IMR-90 (cell line): ENCODE results near the gene PDCD1.

ENCODE experiments used
- BHLHE40 ChIP-seq: fragments of 150-350 bp; IDR thresholded peaks from 2 replicates; pipeline ENCODE4 v1.6.1; 2016; ENCODE audit warnings: mild to moderate bottlenecking, low read depth, low read length
- CHD1 ChIP-seq: IDR thresholded peaks from 2 replicates; pipeline ENCODE4 v1.6.1; 2012; ENCODE audit warnings: low read depth, low read length, improper control_type of control experiment
- FOS ChIP-seq: fragments of 150-350 bp; IDR thresholded peaks from 2 replicates; pipeline ENCODE4 v1.6.1; 2016; ENCODE audit warnings: low read depth, low read length
- MAFK ChIP-seq: IDR thresholded peaks from 2 replicates; pipeline ENCODE4 v1.6.1; 2012; ENCODE audit warnings: low read depth, low read length, improper control_type of control experiment
- MXI1 ChIP-seq: IDR thresholded peaks from 2 replicates; pipeline ENCODE4 v1.6.1; 2012; ENCODE audit warnings: low read depth, mild to moderate bottlenecking, low read length, moderate library complexity, borderline replicate concordance
- NFE2L2 ChIP-seq: fragments of 150-350 bp; IDR thresholded peaks from 2 replicates; pipeline ENCODE4 v1.6.1; 2016; ENCODE audit warnings: low read depth, mild to moderate bottlenecking, low read length
- POLR2A ChIP-seq: IDR thresholded peaks from 2 replicates; pipeline ENCODE4 v1.6.1; 2012; ENCODE audit warnings: mild to moderate bottlenecking, low read depth, low read length
- RAD21 ChIP-seq: IDR thresholded peaks from 2 replicates; pipeline ENCODE4 v1.6.1; 2012; ENCODE audit warnings: low read length, improper control_type of control experiment
- SMC3 ChIP-seq: fragments of 150-350 bp; IDR thresholded peaks from 2 replicates; pipeline ENCODE4 v1.6.1; 2016; ENCODE audit warnings: low read depth, mild to moderate bottlenecking, antibody characterized with exemption, low read length, moderate library complexity
- TF ChIP-seq, protein P1 (sequence below): conservative IDR thresholded peaks from 2 replicates; pipeline ENCODE4 v1.5.1; 2012; ENCODE audit warnings: mild to moderate bottlenecking, low read depth, low read length, improper control_type of control experiment
- TF ChIP-seq, protein P2 (sequence below): fragments of 150-350 bp; IDR thresholded peaks from 2 replicates; pipeline ENCODE4 v1.6.1; 2016; ENCODE audit warnings: low read depth, mild to moderate bottlenecking, low read length, moderate library complexity, borderline replicate concordance
- TF ChIP-seq, protein P3 (sequence below): fragments of 150-350 bp; IDR thresholded peaks from 2 replicates; pipeline ENCODE4 v1.6.1; 2017; ENCODE audit warnings: mild to moderate bottlenecking, antibody characterized with exemption, low read length, low read depth

DNA sequence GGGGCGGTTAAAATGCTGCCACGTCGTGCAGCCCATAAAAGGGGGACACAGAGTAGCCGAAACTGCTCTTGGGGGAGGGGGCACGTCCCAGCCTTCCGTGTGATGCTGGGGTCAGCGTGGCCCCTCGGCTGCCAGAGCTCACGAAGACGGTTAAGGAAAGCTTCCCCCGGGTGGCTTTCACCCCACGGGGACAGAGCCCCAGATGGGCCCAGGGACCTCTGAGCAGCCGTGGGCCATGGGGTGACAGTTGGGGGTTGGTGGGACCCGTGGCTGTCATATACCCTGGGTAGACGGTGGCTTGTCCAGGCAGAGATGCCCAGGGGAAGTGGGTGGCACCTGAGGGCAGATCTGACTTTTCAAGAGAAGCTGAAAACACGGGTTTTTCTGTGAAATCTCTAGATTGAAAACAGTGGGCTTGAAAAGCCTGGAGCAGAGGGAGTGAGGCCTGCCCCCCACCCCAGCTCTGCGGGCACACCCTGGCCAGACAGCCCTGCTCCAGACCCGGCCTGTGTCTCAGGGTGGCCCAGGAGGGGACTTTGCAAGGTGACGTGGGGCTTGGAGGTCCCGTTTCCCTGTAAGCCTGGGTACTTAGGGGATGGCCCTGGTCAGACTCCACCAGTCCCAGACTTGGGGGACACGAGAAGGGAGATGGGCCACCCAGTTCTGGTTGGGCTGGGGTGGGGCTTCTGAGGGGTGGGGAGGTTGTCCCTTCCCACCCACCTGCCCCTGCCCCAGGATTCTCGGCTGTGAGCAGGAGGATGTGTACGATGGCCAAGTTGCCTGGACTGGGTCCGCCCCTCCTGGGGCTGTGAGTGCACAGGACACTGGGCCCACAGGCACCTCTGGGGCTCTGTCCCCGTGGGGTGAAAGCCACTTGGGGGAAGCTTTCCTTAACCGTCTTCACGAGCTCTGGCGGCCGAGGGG lies 49.0 kb downstream of the PDCD1 start:
- TF ChIP-seq, protein P1, sequence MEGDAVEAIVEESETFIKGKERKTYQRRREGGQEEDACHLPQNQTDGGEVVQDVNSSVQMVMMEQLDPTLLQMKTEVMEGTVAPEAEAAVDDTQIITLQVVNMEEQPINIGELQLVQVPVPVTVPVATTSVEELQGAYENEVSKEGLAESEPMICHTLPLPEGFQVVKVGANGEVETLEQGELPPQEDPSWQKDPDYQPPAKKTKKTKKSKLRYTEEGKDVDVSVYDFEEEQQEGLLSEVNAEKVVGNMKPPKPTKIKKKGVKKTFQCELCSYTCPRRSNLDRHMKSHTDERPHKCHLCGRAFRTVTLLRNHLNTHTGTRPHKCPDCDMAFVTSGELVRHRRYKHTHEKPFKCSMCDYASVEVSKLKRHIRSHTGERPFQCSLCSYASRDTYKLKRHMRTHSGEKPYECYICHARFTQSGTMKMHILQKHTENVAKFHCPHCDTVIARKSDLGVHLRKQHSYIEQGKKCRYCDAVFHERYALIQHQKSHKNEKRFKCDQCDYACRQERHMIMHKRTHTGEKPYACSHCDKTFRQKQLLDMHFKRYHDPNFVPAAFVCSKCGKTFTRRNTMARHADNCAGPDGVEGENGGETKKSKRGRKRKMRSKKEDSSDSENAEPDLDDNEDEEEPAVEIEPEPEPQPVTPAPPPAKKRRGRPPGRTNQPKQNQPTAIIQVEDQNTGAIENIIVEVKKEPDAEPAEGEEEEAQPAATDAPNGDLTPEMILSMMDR: no peak
- TF ChIP-seq, protein P2, sequence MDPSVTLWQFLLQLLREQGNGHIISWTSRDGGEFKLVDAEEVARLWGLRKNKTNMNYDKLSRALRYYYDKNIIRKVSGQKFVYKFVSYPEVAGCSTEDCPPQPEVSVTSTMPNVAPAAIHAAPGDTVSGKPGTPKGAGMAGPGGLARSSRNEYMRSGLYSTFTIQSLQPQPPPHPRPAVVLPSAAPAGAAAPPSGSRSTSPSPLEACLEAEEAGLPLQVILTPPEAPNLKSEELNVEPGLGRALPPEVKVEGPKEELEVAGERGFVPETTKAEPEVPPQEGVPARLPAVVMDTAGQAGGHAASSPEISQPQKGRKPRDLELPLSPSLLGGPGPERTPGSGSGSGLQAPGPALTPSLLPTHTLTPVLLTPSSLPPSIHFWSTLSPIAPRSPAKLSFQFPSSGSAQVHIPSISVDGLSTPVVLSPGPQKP: no peak
- TF ChIP-seq, protein P3, sequence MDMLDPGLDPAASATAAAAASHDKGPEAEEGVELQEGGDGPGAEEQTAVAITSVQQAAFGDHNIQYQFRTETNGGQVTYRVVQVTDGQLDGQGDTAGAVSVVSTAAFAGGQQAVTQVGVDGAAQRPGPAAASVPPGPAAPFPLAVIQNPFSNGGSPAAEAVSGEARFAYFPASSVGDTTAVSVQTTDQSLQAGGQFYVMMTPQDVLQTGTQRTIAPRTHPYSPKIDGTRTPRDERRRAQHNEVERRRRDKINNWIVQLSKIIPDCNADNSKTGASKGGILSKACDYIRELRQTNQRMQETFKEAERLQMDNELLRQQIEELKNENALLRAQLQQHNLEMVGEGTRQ: no peak
- TF ChIP-seq SMC3: no peak
- TF ChIP-seq POLR2A: no peak
- no peak for TF ChIP-seq CHD1
- no peak for TF ChIP-seq RAD21
- no peak for TF ChIP-seq MXI1
- no peak for TF ChIP-seq NFE2L2
- TF ChIP-seq MAFK: no peak
- no peak for TF ChIP-seq FOS
- no peak for TF ChIP-seq BHLHE40
